K562 (cell line): ENCODE measurements around the gene ZNF582. TPM values are rescaled to one million over a fixed set of nuclear protein-coding genes. Genes with fewer than 3 reads are reported as not detected.

ENCODE experiments used
- ATAC-seq: fragments of 200-7000 bp; cut with Tn5 transposase; 3 replicates; pipeline ENCODE4 v1.9.1; 2020; ENCODE audit warnings: moderate library complexity
- BruUV-seq: library from RNA; stranded (reverse); fragments of 400-500 nt; replicated peaks from 2 replicates; lab custom pipeline; 2021; lab: Mats Ljungman, UMichigan
- CTCF ChIA-PET: fragments of 300-600 bp; formaldehyde crosslinking; extraction: SDS; loops from one replicate; lab custom pipeline; 2021; ENCODE audit warnings: low intra/inter-chr PET ratio; lab: Yijun Ruan, JAX
- POLR2A ChIA-PET: fragments of 300-600, 350-650 bp; sonication (Branson Sonifier 250); formaldehyde crosslinking; extraction: SDS; loops from one replicate; lab custom pipeline; 2021; ENCODE audit warnings: antibody characterized with exemption, inconsistent platforms; lab: Yijun Ruan, JAX
- DNase-seq, 4 experiments: peaks; one replicate each; pipeline versions ENCODE4 v3.0.0 to v3.0.0-alpha.2; 2011 to 2018; ENCODE audit warnings: low spot score in 3 of 4, mixed read lengths in 3 of 4; ENCODE audit errors: extremely low read depth in 1 of 4
- FAIRE-seq: peaks from 2 replicates; lab custom pipeline; 2011; peaks lifted over from hg19 to GRCh38; lab: Jason Lieb, UNC
- H2AFZ ChIP-seq: 2 replicates; pipeline ENCODE4 v1.6.0; 2011; ENCODE audit warnings: low read depth, low read length, control low read depth, inconsistent platforms
- H3K27ac ChIP-seq: fragments of 200-600 bp; 3 replicates; pipeline ENCODE4 v1.8.0; 2011; ENCODE audit warnings: low read depth, mild to moderate bottlenecking, control low read depth, inconsistent platforms, low read length, moderate library complexity, mixed read lengths; ENCODE audit errors: extremely low read depth
- H3K27me3 ChIP-seq, 2 experiments: fragments of 300-600 bp in 1 of 2; 2 replicates in 1 of 2; 3 replicates in 1 of 2; pipeline versions ENCODE4 v1.6.0 to v1.8.0; 2011; ENCODE audit warnings: inconsistent platforms in 2 of 2, low read length in 2 of 2, mild to moderate bottlenecking in 1 of 2, mixed read lengths in 1 of 2, moderate library complexity in 1 of 2; ENCODE audit not compliant: control insufficient read depth in 2 of 2, insufficient read depth in 2 of 2
- H3K36me3 ChIP-seq: fragments of 300-600 bp; 3 replicates; pipeline ENCODE4 v1.8.0; 2011; ENCODE audit warnings: mild to moderate bottlenecking, low read length, inconsistent platforms; ENCODE audit not compliant: control insufficient read depth, insufficient read depth
- H3K4me1 ChIP-seq, 2 experiments: fragments of 200-600 bp in 1 of 2; replicated peaks in 1 of 2; 2 replicates in 1 of 2; 3 replicates in 1 of 2; pipeline versions ENCODE4 v1.5.1 to v1.8.0; 2011; ENCODE audit warnings: inconsistent platforms in 2 of 2, low read length in 2 of 2, mild to moderate bottlenecking in 1 of 2, mixed read lengths in 1 of 2, moderate library complexity in 1 of 2; ENCODE audit not compliant: control insufficient read depth in 2 of 2, insufficient read depth in 2 of 2
- H3K4me2 ChIP-seq: 2 replicates; pipeline ENCODE4 v1.6.1; 2011; ENCODE audit warnings: low read length, control low read depth, inconsistent platforms, mixed read lengths; ENCODE audit not compliant: insufficient read depth
- H3K4me3 ChIP-seq: fragments of 200-600 bp; sonication (generic), shearing (Covaris generic); 2 replicates; pipeline ENCODE4 v1.5.1; 2016; ENCODE audit warnings: control low read depth, inconsistent platforms
- H3K79me2 ChIP-seq: fragments of 200-600 bp; 3 replicates; pipeline ENCODE4 v1.8.0; 2011; ENCODE audit warnings: low read length, inconsistent platforms; ENCODE audit not compliant: control insufficient read depth, insufficient read depth
- H3K9ac ChIP-seq, 2 experiments: 2 replicates each; pipeline versions ENCODE4 v1.6.0 to v1.6.1; 2011; ENCODE audit warnings: low read depth in 2 of 2, low read length in 2 of 2, control low read depth in 1 of 2, inconsistent platforms in 1 of 2, mild to moderate bottlenecking in 1 of 2, mixed read lengths in 1 of 2; ENCODE audit not compliant: insufficient read depth in 1 of 2
- H3K9me1 ChIP-seq: one replicate; pipeline ENCODE4 v1.6.0; 2011; ENCODE audit warnings: inconsistent platforms, mild to moderate bottlenecking, low read length, moderate library complexity; ENCODE audit not compliant: control insufficient read depth, insufficient read depth
- H3K9me3 ChIP-seq: replicated peaks from 2 replicates; pipeline ENCODE4 v1.5.1; 2011; ENCODE audit warnings: low read depth, low read length, inconsistent platforms; ENCODE audit not compliant: control insufficient read depth, insufficient read depth
- H4K20me1 ChIP-seq: replicated peaks from 2 replicates; pipeline ENCODE4 v1.6.1; 2011; ENCODE audit warnings: low read length, inconsistent platforms, mixed read lengths; ENCODE audit not compliant: control insufficient read depth, insufficient read depth
- CREM ChIP-seq: IDR thresholded peaks from 2 replicates; pipeline ENCODE4 v1.6.1; 2014; ENCODE audit warnings: antibody characterized with exemption, low read depth
- ELK3 ChIP-seq: fragments of 450-650 bp; formaldehyde crosslinking; IDR thresholded peaks from 2 replicates; pipeline ENCODE4 v1.4.0; 2020; ENCODE audit warnings: mild to moderate bottlenecking
- FOXK1 ChIP-seq: sonication (generic); formaldehyde crosslinking; IDR thresholded peaks from 2 replicates; pipeline ENCODE4 v1.8.0; 2022; ENCODE audit warnings: missing genetic modification reagents, mild to moderate bottlenecking, borderline replicate concordance
- GTF3C2 ChIP-seq: IDR thresholded peaks from 3 replicates; pipeline ENCODE4 v1.6.1; 2011; ENCODE audit warnings: borderline replicate concordance, mild to moderate bottlenecking, moderate library complexity; ENCODE audit not compliant: insufficient read length; ENCODE audit errors: extremely low read depth
- HDAC2 ChIP-seq: fragments of 450-650 bp; IDR thresholded peaks from 2 replicates; pipeline ENCODE4 v1.6.1; 2016; ENCODE audit warnings: mild to moderate bottlenecking
- HOXB6 ChIP-seq: fragments of 250-450 bp; sonication (Bioruptor Pico); IDR thresholded peaks from 2 replicates; pipeline ENCODE4 v1.5.1; 2022; ENCODE audit warnings: mild to moderate bottlenecking, borderline replicate concordance
- MAX ChIP-seq: sonication (generic); formaldehyde crosslinking; IDR thresholded peaks from 2 replicates; pipeline ENCODE4 v1.9.0; 2022; ENCODE audit warnings: mild to moderate bottlenecking, missing genetic modification reagents
- PHF20 ChIP-seq: fragments of 450-650 bp; IDR thresholded peaks from 2 replicates; pipeline ENCODE4 v1.6.1; 2018; ENCODE audit not compliant: partially characterized antibody
- POLR2B ChIP-seq: fragments of 450-650 bp; IDR thresholded peaks from 2 replicates; pipeline ENCODE4 v1.6.1; 2018; ENCODE audit warnings: low read depth; ENCODE audit not compliant: partially characterized antibody
- SAP30 ChIP-seq: fragments of 200-600 bp; sonication (generic); IDR thresholded peaks from 2 replicates; pipeline ENCODE4 v1.6.1; 2012; ENCODE audit warnings: borderline replicate concordance, low read depth, mild to moderate bottlenecking, moderate library complexity, low read length, control low read depth, inconsistent platforms; ENCODE audit not compliant: insufficient read depth, poor library complexity, severe bottlenecking
- TCF3 ChIP-seq: sonication (generic); formaldehyde crosslinking; IDR thresholded peaks from 2 replicates; pipeline ENCODE4 v1.4.0; 2020; ENCODE audit warnings: mild to moderate bottlenecking, missing genetic modification reagents
- WGBS: fragments of 100-300 bp; shearing (Covaris generic); methylation state at CpG from one replicate; pipeline ENCODE4 v1.1.6; 2016; ENCODE audit warnings: low coverage, mixed read lengths; ENCODE audit not compliant: insufficient coverage; ENCODE audit errors: missing lambda C conversion rate; 5-methylcytosine and 5-hydroxymethylcytosine counted together
- in situ Hi-C: fragments of 300-500 bp; cut with MboI; formaldehyde crosslinking; loops from 4 replicates; pipeline ENCODE4 v1.15.0; 2018; ENCODE audit warnings: inconsistent platforms, mixed read lengths
- intact Hi-C: fragments of 100-400 bp; cut with micrococcal nuclease; formaldehyde crosslinking; loops from 2 replicates; pipeline ENCODE4 v1.14.2; 2022
- polyA plus RNA-seq, 8 experiments: library from polyadenylated mRNA; depleted of rRNA in 4 of 8; stranded (reverse) in 5 of 8; unstranded in 3 of 8; fragments of >200 nt; fragmentation: Nextera tagmentation in 2 of 8; fragmentation: Illumina TruSeq in 1 of 8; extraction: Ambion mirVana in 2 of 8; extraction: Trizol in 1 of 8; gene quantifications; 2 replicates each; pipeline versions ENCODE4 v1.2.1 to v1.2.3, GENCODE V29; 2011 to 2014; ENCODE audit warnings: inconsistent platforms in 1 of 8, missing spikeins in 1 of 8
- total RNA-seq, 7 experiments: library from RNA; depleted of rRNA in 6 of 7; stranded (reverse); fragments of >200 nt in 6 of 7; fragmentation: Illumina TruSeq in 2 of 7; extraction: Trizol in 2 of 7; gene quantifications; 2 replicates each; pipeline versions ENCODE4 v1.2.1 to v1.2.3, GENCODE V29; 2011 to 2021; ENCODE audit warnings: low replicate concordance in 1 of 7
- TF ChIP-seq, protein P1 (sequence below): fragments of 450-650 bp; formaldehyde crosslinking; IDR thresholded peaks from 2 replicates; pipeline ENCODE4 v1.4.0; 2020; ENCODE audit warnings: mild to moderate bottlenecking, moderate library complexity
- TF ChIP-seq, protein P2 (sequence below): fragments of 250-450 bp; sonication (Bioruptor Pico); IDR thresholded peaks from 2 replicates; pipeline ENCODE4 v1.8.0; 2021; ENCODE audit warnings: borderline replicate concordance, mild to moderate bottlenecking, moderate library complexity; ENCODE audit not compliant: poor library complexity, severe bottlenecking

ZNF582 gene
- total and polyA plus RNA-seq, 9 of the 15 experiments (the other 6 are each of a cell fraction or from before 2014, with no cell fraction given): 0.72 to 3.3 (median 1.6) TPM

DNA sequence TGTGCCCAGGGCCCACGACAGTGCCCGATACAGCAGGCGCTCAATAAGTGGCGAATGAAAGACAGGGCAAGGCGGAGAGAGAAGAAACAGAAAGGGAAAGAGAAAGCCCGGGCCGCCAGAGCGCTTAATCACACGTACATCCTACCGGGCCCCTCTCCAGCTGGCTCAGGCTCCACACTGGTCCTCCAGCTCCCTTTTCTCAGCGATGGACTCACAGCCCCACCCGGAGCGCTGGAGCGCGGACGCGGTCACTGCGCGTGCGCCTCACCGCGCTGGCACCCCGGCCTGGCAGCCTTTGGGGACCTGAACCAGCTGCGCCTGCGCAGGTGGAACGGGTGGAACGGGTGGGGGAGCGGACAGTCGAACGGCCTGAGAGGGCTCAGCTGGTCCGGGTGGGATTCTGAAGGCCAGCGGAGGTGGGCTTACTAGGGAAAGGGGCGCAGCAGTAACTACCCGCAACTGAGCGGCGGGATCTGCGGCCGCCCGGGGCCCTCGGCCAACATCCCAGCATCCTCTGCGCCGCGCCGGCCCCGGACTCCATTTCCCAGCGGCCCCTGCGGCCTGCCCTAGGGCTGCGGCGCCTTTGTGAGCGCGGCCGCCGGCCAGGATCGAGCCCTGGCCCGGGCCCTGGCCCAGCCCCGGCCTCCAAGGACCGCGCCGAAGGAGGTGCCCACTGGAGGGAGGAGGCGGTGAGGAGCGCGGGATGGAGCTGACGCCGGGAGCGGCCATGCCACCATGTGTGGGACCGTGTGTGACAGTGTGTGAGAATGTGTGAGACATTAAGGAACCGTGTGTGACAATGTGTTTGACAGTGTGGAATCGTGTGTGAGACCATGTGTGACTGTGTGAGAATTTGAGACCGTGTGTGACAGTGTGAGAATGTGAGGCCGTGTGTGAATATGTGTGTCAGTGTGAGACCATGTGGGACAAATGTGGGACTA, 10.7 kb upstream of the ZNF582 start, which contains the start of gene ZNF583:
TSS of gene ZNF583 (plus strand) at position 569 of the 941 bp plus-strand sequence. CDS start 2,783 bp downstream, outside the sequence.
- POLR2A ChIA-PET: interaction anchor here (0.7 kb wide), 1 partner anchor 10 kb away, joined by 4 read pairs; no protein-coding TSS in a partner anchor
- H3K4me3 ChIP-seq: peak within 1 kb of the TSS; percentile 66
- ATAC-seq (peak; percentile 99), FAIRE-seq (peak; percentile 89), DNase-seq (peak; percentile 93 to 96 (median 96))
- no peaks in the 10 kb centered on the region for H3K9me1 ChIP-seq
- no peaks in the 10 kb centered on the region for H3K27me3 ChIP-seq
- H3K79me2 ChIP-seq: peaks cover 11% of the 10 kb centered on the region
- H3K4me2 ChIP-seq: peak within 1 kb of the TSS; percentile 100
- 5% methylated on average over 61 of the region's 70 CpGs for WGBS
- CTCF ChIA-PET: no interaction called here
- peak within 1 kb of the TSS; percentile 88 to 96 for H3K9ac ChIP-seq
- peaks cover 19% of the 10 kb centered on the region; the same call in 1 of the 3 replicates for H3K36me3 ChIP-seq
- peaks cover 9 to 10% of the 10 kb centered on the region in 2 experiments; a peak in 4 of 5 replicates for H3K4me1 ChIP-seq
- in situ Hi-C loops: no loop called here
- peak within 1 kb of the TSS; percentile 89 for H3K27ac ChIP-seq
- H3K9me3 ChIP-seq: peaks cover 9% of the 10 kb centered on the region
- no peaks in the 10 kb centered on the region for H4K20me1 ChIP-seq
- H2AFZ ChIP-seq: peak within 1 kb of the TSS; percentile 97
- intact Hi-C loops: no loop called here
- no TSS peak for BruUV-seq
- no peak for TF ChIP-seq HOXB6 (CRISPR knock-in tag)
- peak; percentile 76 for TF ChIP-seq POLR2B
- 0 out of 2 replicates have a peak, but pooled peaks have one; percentile 17 for TF ChIP-seq TCF3
- TF ChIP-seq CREM: peak; percentile 72
- TF ChIP-seq, protein P1, sequence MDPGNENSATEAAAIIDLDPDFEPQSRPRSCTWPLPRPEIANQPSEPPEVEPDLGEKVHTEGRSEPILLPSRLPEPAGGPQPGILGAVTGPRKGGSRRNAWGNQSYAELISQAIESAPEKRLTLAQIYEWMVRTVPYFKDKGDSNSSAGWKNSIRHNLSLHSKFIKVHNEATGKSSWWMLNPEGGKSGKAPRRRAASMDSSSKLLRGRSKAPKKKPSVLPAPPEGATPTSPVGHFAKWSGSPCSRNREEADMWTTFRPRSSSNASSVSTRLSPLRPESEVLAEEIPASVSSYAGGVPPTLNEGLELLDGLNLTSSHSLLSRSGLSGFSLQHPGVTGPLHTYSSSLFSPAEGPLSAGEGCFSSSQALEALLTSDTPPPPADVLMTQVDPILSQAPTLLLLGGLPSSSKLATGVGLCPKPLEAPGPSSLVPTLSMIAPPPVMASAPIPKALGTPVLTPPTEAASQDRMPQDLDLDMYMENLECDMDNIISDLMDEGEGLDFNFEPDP (CRISPR knock-in tag): no peak
- TF ChIP-seq FOXK1 (CRISPR knock-in tag): no peak
- TF ChIP-seq HDAC2: 0 out of 2 replicates have a peak, but pooled peaks have one; percentile 37
- TF ChIP-seq PHF20: peak; percentile 86
- TF ChIP-seq ELK3: no peak
- peak; percentile 52 for TF ChIP-seq SAP30
- no peak for TF ChIP-seq MAX (CRISPR knock-in tag)
- TF ChIP-seq, protein P2, sequence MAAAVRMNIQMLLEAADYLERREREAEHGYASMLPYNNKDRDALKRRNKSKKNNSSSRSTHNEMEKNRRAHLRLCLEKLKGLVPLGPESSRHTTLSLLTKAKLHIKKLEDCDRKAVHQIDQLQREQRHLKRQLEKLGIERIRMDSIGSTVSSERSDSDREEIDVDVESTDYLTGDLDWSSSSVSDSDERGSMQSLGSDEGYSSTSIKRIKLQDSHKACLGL (CRISPR knock-in tag): no peak
- peak; percentile 36 for TF ChIP-seq GTF3C2
